ENCODE results near the gene PKNOX2.
"Not testable (repeated sequence)": the region's sequence is repeated elsewhere in the genome, so short reads cannot be mapped to it uniquely, and the experiment has no call there.

Gene PKNOX2

DNA sequence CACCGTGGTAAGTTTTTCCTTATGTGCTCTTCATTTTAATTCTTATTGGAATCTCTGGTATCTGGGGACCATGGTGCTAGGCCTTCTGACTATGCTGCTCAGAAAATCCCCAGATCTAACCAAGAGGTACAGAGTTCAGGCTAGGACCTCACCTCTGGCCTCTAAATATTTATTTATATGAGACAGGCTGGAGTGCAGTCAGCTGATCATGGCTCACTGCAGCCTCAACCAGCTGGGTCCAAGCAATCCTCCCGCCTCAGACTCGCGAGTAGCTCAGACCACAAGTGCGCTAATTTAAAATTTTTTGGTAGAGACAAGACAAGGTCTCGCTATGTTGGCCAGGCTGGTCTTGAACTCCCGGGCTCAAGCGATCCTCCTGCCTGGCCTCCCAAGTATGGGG lies 38.4 kb downstream of the PKNOX2 start:
- DNase-seq (ENCODE audit: low spot score), result no peak

DNA sequence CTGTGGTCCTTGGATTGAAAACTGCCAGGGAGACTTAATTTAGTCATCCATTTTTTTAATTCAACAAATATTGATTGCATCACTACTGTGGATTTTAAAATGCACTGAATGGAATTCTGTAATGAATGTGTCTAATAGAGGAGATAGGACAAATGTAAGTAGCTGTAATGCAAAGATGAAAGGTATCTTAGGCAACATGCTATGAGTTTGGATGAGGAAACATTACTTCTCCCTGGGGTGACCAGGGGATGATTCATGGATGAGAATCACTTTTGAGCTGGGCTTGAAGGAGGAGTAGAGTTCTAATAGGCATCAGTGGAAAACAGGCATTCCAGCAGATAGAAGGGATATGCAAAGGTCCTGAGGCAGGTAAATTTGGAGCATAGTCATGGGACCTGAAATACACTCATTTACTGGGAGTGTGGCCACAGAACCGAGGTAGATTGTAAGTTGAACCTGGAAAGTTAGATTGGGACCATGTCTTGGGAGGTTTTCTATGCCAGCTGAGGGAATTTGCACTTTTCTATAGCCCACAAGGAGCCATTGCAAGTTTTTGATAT lies 43.4 kb downstream of the PKNOX2 start:
- DNase-seq (ENCODE audit: low spot score), result no peak

DNA sequence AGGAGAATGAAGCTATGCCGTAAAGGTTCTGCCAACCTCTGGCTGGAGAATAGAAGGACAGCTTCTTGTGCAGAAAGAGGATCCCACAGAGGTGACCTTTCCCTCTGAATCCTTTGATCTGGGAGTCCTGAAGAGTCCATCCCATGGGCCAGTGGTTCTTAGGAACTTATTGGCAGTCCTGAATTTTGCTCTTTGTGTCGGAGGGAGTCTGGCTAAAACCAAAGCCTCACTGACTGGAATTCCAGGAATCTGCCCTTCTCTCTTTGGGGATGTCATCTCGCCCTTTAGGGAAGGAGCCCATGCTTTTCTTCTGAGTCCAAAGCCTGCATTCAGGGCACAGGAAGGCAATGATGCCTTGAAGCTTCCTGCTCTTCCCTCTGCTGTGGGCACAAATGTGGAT lies 45.5 kb downstream of the PKNOX2 start:
- DNase-seq (ENCODE audit: low spot score), result no peak

DNA sequence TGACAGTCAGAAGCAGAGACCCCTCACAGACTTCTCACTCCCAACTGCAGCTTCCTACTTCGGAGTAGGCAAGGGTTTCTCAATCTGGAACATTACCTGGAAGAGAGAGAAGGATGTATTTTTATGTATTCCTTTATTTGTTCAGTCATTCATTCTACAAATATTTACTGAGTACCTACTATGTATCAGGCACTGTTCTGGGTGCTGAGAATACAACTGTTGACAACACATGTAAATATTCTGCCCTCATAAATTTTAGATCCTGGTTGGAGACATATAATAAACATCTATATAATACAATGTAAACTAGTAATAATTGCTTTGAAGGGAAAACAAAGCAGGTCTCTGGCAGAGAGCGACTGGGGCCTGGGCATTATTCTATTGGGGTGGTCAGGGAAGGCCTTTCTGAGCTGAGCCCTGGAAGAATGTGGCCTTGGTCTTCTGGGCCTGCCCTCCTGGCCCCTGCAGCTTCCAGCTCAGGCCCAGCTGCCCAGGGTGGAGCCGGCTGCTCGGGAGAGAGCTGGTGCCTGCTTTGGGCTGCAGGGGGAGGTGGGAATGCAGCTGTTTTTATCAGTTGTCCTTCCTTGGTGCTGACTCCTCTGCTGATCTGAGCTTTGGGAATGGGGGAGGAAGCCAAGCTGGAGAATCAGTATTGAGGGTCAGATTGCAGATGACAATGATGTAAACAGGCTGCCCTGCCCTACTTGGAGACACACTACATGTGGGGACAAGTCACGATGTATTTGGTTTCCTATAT lies 46.8 kb downstream of the PKNOX2 start:
- DNase-seq (ENCODE audit: low spot score), result no peak

DNA sequence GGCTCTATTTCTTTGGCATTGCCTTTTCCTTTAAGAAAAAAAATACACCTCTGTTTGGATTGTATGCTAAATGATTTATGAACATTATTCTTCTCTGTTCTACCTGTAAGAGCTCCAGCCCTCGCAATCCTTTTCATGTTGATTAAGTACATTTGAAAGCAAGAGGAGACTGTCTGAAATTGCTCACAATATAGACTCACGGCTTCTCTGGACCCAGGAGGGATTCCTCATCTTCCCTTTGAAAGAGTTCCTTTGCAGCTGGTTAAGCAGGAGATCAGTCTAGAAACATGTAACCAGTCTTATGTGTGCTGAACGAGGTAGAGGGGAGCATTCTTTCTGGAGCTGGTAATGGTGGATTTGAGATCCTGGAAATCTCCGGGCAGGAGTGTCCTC lies 47.4 kb downstream of the PKNOX2 start:
- no peak for DNase-seq (ENCODE audit: low spot score)

DNA sequence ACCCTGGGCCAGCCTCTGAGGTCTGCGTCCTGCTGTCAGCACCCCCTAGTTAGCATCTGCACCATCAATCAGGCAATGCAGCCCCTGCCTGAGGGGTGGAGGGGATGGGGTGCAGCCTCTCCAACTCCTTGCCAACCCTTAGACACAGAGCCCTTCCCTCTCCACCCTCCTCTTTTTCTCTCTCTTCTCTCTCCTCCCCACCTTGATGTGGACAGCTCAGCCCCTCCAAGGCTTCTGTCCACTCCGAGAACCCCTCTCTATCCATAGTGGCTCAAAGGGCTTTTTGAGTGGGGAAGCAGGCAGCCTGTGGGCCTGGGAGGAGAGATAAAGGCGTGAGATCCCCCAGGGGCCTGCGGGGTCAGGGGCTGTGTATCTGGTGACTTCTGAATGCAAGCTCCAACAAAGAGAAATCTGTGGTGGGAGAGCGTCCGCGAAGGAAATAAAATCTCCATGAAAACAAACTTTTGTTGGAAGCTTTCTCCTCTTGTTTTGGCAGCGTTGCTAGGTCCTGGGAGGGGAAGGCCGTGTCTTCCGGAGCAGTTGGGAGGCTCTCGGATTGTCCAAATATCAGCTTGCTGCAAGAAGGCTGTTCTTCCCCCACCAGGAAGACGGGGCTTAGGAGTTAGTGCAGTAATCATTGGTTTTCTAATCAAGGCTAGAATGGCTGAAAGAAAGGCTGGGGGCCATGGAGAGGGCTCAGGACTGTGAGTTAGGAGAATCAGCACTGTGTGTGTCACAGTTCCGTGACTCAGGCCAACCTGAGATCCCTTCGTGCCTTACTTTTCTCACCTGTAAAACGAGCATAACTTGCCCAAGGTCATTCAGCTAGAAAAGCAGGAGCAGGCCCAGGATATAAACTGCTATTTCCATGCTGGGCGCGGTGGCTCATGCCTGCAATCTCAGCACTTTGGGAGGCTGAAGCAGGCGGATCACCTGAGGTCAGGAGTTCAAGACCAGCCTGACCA lies 50.3 kb downstream of the PKNOX2 start:
- no peak for DNase-seq (ENCODE audit: low spot score)

DNA sequence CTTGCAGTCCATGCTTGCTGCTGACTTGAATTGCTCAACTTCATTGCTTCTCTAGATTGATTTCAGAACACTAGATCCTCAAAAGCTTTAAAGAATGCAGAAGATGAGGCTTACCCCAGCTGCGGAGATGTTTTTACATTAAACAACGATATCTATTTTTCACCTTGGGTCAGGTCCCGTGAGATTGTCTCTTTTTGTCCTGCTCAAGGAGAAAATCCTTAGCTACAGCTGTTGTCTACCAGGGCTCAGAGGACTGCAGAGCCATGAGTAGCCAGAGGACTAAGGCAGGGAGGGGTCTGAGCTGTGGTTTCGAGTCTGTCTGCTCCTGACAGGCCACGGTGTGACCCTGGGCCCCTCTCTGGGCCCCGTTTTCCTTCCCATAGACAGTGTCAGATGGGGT lies 51.4 kb downstream of the PKNOX2 start:
- no peak for DNase-seq (ENCODE audit: low spot score)

DNA sequence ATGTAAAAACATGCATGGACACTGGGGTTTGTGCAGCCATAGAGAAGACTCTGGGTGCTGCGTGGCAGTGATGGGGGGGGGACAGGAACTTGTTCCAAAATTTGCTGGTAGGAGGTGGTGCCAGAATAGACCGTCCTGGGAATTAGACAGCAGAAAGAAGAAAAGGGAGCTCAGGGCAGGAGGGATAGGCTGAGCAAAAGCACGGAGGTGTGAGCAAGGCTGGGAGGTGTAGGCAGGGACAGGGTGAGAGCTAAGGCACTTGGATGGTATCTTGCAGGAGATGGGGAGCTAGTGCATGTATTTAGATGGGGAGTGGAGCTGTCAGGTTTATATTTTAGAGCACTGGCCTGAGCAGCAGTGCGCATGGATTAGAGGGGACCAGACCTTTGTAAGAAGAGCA lies 53.8 kb downstream of the PKNOX2 start:
- DNase-seq (ENCODE audit: low spot score), result no peak

DNA sequence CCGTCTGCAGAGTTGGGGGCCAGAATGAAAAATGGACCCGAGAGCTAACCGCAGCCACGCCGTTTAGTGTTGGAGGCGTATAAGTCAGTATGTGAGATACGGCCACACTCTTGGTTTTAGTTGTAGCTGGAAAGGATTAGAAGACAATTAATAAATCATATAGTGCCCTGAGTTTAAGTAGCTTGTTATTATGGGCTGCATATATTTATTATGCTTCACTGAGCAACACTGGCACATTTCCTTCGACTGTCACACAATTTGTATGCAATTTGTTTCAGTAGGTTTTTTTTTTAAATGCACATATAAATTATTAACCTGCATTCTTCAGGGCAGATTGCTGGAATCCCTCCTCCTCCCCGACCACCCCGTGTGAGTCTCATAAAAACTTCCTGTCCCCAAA lies 56.9 kb downstream of the PKNOX2 start:
- DNase-seq (ENCODE audit: low spot score), result no peak

DNA sequence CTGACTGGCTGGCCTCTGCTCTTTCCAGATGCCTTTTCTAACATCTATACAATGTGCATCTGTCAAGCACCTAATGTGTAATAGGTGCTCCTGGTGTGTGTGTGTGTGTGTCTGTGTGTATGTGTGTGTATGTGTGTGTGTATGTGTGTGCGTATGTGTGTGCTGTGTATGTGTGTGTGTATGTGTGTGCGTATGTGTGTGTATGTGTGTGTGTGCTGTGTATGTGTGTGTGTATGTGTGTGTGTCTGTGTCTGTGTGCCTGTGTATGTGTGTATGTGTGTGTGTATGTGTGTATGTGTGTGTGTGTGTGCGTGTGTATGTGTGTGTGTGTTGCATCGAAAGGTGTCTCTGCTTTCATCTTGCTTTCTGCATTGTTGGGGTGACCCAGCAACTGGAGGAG lies 57.9 kb downstream of the PKNOX2 start:
- DNase-seq (ENCODE audit: low spot score), result no peak

DNA sequence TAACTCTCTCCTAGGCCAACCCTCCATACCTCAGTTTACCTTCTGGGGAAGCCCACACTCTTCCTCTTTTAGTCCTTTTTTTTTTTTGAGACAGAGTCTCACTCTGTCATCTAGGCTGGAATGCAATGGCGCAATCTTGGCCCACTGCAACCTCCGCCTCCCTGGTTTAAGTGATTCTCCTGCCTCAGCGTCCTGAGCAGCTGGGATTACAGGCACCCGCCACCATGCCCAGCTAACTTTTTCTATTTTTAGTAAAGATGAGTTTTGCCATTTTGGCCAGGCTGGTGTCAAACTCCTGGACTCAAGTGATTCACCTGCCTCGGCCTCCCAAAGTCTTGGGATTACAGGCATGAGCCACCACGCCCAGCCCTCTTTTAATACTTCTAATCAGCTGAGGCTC lies 58.6 kb downstream of the PKNOX2 start:
- DNase-seq (ENCODE audit: low spot score), result not testable (repeated sequence)

DNA sequence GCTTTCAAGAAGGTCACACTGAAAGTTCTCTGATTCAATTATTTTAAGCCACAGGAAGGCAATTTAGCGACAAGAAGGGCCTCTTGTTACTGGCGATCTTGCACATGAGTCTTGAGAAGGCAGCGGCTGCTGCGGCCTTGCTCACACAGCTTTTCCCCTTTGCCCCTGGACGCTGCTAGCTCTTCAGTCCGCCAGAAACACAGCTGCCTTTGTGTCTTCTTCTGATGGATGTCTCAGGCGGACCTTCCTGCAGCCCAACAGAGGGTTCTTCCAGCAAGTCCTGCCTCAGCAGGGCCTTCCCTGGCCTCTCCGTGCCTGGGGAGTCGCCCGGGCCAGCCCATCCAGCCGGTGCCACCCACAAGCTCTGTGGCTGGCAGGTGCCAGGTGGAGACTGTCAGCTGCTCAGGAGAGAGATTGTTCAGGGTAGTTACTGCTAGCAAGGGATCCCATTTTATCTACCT lies 59.4 kb downstream of the PKNOX2 start:
- DNase-seq (ENCODE audit: low spot score), result no peak

DNA sequence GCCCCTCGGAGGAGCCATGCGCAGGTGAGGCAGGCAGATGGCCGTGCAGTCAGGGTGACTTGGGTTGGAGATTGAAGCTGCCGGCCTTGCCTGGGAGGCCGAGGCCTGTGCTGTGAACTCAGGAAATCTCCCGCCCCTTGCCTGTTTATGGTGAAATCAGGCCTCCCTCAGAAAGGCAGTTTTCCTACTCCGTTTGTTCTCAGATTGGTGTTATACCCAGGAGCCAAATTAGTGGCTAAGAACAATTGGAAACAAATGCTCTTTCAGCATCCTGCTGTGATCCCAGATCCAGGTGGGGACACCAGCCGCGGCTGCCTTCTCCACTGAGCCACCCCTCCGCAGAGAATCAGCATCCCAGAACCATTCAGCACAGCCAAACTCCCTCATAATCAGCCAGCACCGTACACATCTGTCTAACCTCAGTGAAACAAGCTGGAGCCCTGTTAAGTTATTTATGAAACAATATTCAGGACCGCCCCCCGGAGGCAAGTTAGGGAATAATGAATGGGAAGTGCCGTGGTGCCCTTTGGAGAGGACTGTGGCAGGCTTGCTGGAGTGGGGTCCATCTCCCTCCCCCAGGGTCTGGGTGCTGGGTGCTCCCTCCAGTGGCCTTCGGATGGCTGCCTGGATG lies 60.0 kb downstream of the PKNOX2 start:
- DNase-seq (ENCODE audit: low spot score), result peak; percentile 15

DNA sequence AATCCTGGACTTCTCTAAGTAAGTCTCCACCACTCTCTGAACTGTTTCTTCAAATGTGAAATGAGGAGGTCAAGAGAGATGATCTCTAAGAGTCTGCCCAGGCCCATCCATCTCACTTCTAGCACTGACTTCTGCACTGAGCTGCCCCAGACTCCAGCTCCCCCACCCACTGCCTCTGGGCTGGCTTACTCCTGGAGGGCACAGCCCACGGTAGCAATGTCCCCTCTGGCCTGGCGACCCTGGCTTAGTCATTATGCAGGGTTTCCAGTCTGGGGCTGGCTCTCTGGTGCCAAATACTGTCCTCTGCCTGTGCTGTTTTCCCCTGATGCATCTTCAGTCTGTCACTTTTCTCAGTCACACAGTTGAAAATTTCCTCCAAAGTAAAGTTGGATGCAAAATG lies 60.9 kb downstream of the PKNOX2 start:
- no peak for DNase-seq (ENCODE audit: low spot score)

DNA sequence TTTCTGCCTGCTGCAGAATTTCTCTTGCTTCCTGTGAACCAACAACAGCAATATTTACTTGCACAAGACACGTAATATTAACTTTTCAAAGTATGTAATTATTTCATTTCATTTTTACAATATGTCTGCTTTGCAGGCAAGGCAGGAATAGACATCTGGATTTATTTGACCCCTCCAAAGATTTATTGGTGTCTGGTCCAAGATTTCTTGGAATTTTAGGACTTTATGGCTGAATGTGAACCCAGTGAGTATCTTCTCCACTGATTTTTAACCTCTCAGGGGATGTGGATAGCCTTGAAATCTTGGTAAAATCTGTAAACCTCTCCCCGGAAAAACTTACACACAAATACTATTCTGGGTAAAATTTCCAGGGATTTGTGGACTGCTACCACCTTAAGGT lies 61.5 kb downstream of the PKNOX2 start:
- DNase-seq (ENCODE audit: low spot score), result no peak

DNA sequence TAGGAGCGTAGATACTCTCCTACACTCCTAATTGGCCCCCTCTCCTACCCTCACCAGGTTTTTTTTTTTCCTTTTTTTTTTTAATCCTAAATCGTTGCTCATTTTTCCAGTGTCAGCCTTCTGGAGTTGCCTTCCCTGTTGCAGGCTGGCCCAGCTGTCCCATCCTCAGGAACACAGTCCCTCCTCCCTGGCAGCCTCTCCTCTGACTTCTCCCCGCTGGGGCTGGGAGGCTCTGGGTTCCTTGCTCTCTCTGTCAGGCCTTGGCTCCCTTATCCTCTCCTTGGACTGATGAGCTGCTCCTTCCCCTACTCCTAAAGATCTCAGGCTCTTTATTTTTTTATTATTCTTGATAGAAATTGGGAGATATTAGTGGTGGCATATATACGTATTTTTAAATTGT lies 62.2 kb downstream of the PKNOX2 start:
- DNase-seq (ENCODE audit: low spot score), result no peak

DNA sequence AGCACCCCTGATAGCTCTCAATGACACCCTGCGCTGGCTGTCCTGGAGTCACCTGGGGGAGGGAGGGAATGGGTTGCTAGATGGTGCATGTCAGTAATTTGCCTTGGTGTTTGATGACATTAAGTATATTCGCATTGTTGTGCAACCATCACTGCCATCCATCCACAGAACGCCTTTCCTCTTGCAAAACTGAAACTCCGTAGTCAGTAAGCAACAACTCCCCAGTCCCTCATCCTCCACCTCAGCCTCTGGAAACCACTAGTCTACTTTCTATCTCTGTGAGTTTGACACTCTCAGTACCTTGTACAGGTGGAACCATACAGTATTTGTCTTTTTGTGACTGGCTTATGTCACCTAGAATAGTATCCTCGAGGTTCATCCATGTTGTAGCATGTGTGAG lies 62.6 kb downstream of the PKNOX2 start:
- no peak for DNase-seq (ENCODE audit: low spot score)

DNA sequence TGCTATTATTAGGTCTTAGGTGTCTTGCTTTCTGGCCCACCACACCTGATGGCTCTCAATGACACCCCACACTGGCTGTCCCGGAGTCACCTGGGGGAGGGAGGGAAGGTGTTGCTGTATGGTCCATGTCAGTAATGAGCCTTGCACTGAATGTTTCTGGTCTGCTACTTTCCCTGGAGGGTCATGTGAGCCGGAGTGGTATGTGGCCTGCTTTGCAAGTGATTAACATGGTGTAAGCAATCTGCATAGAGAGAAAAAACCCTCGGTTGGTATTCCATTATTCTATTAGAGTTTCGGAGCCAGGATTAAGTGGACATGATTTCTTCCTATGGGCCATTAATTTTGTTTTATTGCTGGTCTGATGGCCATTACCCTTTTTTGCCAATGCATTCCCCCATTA lies 63.9 kb downstream of the PKNOX2 start:
- DNase-seq (ENCODE audit: low spot score), result no peak

DNA sequence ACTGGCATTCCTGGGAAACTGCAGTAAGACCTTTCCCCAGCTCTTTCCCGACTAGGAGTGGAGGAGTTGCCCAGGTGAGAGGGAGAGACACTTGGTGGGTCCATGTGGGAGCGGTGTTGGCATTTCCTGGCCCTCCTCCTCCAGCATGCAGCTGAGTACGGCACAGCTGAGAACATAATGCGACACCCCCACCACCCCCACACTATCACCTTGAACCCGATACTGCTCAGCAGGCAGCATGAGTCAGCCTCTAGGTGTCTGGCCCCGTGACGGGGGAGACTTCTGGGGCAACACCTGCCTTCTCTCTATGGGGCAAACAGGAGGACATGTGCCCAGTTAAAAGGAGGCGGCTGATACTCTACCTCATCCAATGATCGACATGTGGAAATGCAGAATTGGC lies 64.4 kb downstream of the PKNOX2 start:
- DNase-seq (ENCODE audit: low spot score), result no peak

DNA sequence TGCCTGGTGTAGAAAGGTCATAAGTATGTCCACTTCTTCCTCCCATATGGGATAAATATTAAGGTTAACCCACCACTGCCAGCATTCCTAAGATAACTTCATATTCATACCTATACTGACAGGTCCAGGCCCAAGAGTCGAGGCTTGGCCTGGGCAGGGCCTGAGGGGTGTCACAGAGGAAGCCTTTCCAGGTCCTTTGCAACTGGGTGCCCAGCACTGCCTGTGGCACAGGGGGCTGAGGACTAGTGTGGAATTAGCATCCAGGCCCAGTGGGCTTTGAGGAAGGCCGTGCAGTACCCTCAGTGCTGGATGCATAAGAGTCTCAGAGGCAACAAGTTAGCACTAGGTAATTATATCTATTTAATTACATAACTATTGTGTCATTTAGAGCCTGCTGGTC lies 65.4 kb downstream of the PKNOX2 start:
- DNase-seq (ENCODE audit: low spot score), result no peak

DNA sequence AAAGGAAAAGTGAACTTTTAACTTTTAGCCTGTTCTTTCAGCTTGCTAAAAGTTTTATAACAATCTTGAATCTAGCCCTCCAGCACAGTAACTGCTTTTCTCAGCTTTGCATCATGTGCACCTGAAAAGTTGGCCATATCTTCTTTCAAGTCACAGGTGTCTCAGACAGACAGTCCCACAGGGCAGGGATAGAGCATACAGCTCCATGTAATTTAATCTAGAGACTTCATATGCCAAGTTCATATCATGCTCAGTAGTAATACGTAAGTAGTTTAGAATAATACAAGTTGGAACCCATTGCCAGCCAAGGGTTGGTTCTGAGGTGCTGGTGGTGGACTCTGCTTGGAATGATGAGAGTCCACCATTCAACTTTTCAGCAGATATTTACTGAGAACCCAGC lies 68.6 kb downstream of the PKNOX2 start:
- DNase-seq (ENCODE audit: low spot score), result no peak

DNA sequence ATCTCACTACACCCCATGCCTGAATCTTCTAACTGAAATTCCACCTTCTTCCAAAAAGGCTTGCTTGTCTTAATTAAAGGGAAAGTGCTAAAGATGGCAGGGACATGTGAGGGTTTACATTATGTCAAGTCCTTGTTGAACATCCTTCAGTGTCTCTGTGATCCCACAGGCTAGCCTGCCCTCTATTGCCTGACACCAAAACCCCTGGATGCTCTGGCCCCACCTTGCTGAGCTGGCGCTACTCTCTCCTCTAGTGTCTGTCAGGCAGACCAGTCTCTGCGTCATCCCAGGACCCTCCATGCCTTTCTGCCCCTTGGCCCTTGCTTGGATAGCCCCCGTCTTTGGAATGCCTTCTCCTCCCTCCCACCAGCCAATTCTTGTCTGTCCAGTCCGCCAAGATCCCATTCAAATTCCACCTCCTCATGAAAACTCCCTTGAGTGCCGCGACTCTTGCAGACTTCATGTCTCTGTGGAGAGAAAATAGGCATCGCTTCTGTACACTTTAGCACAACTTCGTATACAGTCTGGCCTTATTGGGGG lies 69.3 kb downstream of the PKNOX2 start:
- no peak for DNase-seq (ENCODE audit: low spot score)
